ELR (cell line): Measurements from ENCODE around the gene WNT3.
A peak's percentile ranks its signal among the peaks of the same experiment; 100 is the strongest.

Experiments used
- DNase-seq: peaks from one replicate; pipeline ENCODE4 v3.0.0-alpha.2; 2015; ENCODE audit warnings: low read depth

Gene WNT3

GRCh38 chr17:46732160-46732559 is 86.3 kb downstream of the WNT3 start:
- no peak for DNase-seq

- no peak for DNase-seq
Measured at GRCh38 chr17:46730679-46731078, 87.8 kb downstream of the WNT3 start.

GRCh38 chr17:46730026-46730425 is 88.5 kb downstream of the WNT3 start:
- no peak for DNase-seq

GRCh38 chr17:46727572-46728348 is 90.7 kb downstream of the WNT3 start:
- peak; percentile 96 for DNase-seq

GRCh38 chr17:46726206-46726605 is 92.3 kb downstream of the WNT3 start:
- no peak for DNase-seq

GRCh38 chr17:46722662-46723285 is 95.7 kb downstream of the WNT3 start:
- no peak for DNase-seq

GRCh38 chr17:46720408-46720807 is 98.1 kb downstream of the WNT3 start:
- DNase-seq, result no peak

- DNase-seq, result no peak
Measured at GRCh38 chr17:46719891-46720290, 98.6 kb downstream of the WNT3 start.

GRCh38 chr17:46717999-46718398 is 100.5 kb downstream of the WNT3 start:
- DNase-seq, result no peak
